Keratinocyte (primary cell): ENCODE results near the gene SETD6.

Experiments used
- CTCF ChIP-seq, 3 experiments: IDR thresholded peaks in 1 of 3; conservative IDR thresholded peaks in 1 of 3; optimal IDR thresholded peaks in 1 of 3; 2 replicates in 2 of 3; 3 replicates in 1 of 3; pipeline versions ENCODE3 to v1.5.1; 2011; ENCODE audit warnings: low read length in 3 of 3, mild to moderate bottlenecking in 3 of 3, moderate library complexity in 2 of 3, control low read depth in 1 of 3, inconsistent platforms in 1 of 3; ENCODE audit not compliant: insufficient read depth in 2 of 3; ENCODE audit errors: extremely low read depth in 1 of 3
- EZH2 ChIP-seq: IDR thresholded peaks from one replicate; pipeline ENCODE4 v1.6.1; 2012; ENCODE audit warnings: inconsistent platforms, mild to moderate bottlenecking, low read length, moderate library complexity

- TF ChIP-seq CTCF (optimal IDR thresholded peaks at IDR 0.05 in 1 of 3, IDR thresholded peaks at IDR 0.05 in 1 of 3, conservative IDR thresholded peaks at IDR 0.05 in 1 of 3; ENCODE audit: extremely low read depth in 1 of 3, insufficient read depth in 2 of 3, low read length in 3 of 3) (no peak), EZH2 (no peak)
Measured at GRCh38 chr16:58478427-58478826, 36.9 kb upstream of the SETD6 start.
